Measurements from ENCODE around the gene ATP8A2.

ATP8A2 gene

DNA sequence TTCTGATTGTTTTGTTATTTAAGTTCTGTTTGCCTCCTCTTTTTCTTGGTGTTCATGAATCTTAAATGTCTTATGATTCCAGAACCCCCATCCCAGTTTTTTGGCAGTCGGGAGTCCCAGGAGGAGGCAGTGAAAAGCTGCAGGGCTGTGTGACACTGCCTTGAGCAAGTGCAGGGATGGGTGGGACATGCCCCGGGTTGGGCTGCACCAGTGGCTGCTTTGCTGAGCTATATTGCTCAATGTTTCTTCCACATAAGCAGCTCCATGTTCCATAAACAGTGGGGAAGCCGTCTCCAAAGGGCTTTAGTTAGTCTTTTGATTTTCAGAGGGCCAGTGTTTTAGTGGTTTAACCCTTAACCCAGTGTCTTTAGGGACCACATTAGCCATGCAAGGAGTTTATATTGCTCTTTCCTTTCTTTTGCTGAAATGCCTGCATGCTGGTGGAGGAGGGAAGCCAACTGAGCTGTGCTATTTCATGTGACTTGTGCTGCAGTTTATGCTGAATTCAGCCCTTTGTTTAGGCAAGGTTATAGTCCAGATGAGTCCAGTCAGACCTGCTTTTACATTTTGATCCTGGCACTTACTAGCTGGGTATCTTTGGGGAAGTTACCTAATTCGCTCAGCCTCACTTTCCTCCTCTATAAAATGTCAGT, 13.1 kb downstream of the ATP8A2 start:
- no peak for DNase-seq (ENCODE audit: low spot score)

DNA sequence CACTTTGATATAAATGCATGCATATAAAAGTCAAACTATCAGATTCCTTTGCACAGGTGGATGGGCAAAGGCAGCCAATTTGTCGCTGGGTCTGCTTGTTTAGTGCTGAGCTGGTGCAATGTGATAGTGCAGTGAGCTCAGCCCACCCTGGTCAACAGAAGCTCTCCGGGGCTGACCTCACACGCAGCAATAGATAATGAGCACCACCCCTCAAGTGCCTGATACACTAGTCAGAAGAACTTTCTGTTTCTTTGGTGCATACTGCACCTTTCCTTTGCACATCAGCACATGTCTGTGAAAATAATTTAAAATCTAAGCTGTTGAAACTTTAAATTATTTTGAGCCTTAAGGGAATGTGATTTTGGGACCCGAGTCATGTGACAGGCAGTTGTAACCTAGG, 20.2 kb downstream of the ATP8A2 start:
- DNase-seq (ENCODE audit: low spot score), result no peak

DNA sequence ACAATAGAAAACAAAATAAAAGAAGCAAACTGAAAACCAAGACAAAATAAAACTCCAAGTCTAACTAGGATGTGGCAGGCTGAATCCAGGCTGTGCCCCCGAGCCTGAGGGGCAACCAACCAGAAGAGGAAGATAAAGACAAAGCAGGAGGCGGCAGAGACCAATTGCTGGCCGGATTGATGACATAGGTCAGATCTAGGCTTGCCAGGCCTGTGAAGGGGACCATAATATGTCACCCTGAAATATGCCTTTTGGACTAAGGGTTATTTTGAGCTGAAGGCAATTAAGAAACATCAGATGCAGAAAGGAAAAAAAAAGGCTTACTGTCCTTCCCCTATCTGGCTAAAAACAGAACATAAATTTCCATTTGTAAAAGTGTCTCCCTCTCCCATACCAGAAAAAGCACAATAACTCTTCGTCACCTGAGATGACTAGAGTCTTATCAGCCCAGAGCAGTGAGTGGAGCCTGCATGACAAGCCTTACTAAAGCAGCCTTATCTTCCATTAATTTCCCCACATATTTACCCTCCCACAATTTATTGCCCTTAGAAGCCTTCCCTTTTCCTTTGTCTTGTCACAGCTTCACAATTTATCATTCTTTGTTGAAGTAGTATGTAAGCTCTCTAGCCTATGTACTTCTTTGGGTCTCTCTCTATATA, 22.8 kb downstream of the ATP8A2 start:
- DNase-seq (ENCODE audit: low spot score), result no peak

DNA sequence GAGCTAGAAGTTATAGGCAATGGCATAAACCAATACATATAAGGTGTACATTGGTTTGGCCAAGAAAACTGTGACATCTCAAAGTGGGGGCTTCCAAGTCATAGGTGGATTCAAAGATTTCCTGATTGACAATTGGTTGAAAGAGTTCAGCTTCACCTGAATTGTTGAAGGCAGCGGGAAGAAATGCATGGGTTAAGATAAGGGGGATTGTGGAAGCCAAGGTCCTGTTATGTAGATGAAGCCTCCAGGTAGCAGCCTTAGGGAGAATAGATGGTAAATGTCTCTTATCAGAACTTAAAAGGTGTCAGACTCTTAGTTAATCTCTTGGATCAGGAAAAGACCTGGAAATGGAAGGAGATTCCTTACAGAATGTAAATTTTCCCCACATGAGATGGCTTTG, 26.0 kb downstream of the ATP8A2 start:
- no peak for DNase-seq (ENCODE audit: low spot score)

DNA sequence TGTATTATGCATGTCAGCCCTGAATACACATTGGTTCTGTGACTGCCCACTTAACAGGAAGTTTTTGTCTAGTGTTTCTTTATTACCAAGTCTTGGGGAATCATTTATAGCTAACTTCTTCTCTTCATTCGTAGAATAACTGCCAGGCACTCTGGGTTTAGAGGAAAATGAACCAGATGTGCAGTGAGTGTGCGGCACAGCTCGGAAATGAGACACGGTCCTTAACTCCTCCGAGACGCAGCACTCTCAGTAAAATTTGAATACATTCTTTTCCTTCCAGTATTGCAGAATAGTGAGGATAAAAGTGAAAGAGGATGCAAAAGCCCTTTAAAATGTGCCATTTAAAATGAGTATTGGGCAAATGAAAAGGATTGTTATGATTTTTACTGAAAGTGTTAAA, 29.2 kb downstream of the ATP8A2 start:
- no peak for DNase-seq (ENCODE audit: low spot score)

DNA sequence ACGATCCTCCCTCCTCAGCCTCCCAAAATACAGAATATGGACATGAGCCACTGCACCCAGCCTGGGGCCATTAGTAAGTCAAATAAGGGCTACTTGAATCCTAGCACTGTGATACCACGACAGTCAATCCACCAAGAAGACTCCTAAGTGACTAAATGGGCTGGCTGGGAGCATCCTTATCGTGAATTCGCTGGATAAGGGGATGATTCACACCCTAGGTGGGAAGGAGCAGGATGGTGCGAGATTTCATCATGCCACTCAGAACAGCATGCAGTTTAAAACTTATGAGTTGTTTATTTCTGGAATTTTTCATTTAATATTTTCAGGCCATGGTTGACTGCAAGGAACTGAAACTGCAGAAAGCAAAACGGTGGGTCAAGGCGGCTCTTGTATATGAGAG, 30.2 kb downstream of the ATP8A2 start:
- DNase-seq (ENCODE audit: low spot score), result no peak

DNA sequence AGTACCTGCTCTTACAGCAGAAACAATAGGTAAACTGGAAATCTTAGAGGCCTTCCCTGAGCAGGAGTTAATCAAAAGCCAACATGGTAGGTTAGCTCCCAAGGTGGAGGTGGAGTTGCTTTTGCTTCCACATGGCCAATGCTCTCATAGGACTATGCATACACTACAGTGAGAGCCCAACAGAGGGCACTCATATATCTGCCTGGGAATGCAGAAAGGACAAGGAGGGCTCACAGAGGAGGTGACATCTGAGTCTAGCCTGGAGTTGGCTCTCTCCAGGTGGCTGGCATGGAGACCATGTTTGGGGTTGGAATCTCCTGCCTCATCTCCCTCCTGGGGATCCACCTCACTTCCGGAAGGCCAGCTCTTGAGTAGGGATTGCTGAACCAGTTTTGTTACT, 34.6 kb downstream of the ATP8A2 start:
- no peak for DNase-seq (ENCODE audit: low spot score)

DNA sequence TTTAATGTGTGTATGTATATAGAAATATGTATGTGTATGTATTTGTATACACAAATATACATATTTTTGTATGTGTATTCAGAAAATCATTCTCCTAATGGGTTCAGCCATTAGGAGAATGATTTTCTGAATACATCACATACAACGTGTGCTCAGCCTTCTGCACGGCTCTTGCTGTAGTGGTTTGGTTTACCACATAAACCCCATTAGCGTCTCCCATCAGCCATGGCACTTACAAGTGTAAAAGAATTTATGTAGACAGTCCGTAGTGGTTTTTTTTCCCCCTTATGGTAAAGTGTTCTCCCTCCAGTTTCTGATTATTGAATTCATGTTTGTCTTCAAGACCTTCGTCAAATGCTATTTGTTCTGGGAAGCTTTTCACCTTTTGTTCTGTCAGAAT, 38.2 kb downstream of the ATP8A2 start:
- DNase-seq (ENCODE audit: low spot score), result no peak

DNA sequence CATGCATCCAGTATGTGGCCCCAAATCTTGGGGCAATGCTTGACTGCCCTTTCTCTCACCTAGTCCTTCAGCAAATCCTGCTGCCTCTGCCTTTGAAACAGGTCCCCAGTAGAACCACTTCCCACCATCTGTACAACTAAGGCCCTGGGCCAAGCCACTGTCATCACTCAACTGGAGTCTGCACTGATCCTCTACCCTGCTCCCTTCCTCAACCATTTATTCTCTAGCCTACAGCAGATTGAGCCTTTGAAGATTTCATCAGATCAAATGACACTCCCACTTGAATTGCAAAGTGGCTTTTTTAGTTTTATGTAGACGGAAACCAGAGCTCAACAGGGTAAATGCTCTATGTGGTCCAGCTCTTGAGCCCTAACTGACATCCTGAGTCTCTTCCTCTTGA, 43.5 kb downstream of the ATP8A2 start:
- DNase-seq (ENCODE audit: low spot score), result no peak

DNA sequence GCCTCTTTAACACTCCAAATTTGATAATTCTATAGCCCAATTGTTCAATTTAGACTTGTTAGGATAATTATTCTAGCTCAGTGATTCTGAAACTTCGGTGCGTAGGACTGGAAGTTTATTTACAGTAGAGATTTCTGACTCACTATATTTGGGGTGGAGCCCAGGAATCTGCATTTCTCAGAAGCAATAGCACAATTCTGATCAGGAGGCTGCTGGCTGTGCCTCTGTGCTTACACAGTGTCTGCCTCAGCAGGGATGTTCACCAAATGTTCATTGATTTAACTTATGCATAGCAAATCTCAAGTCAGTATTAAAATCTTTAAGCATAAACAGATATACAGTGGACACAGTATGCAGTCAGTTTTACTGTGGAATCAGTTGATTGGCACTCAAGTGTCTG, 45.8 kb downstream of the ATP8A2 start:
- DNase-seq (ENCODE audit: low spot score), result no peak

DNA sequence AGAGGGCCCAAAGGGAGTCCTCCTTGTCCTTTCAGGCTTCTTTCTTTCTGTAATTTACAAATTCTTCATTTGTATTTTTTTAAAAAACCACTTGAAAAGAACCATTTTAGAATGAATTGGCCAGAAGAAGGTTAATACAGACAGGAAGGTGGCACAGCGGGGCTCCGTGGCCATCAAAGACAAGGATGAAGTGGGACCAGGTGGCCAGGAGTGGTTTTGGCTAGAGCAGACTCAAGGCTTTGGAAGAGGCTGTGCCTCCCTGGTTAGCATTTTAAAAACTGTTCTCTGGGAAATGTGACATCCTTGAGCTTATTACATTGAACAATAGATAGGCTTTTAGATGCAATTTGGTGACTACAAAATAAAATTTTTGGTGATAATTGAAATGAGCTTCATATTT, 48.4 kb downstream of the ATP8A2 start:
- DNase-seq (ENCODE audit: low spot score), result no peak

DNA sequence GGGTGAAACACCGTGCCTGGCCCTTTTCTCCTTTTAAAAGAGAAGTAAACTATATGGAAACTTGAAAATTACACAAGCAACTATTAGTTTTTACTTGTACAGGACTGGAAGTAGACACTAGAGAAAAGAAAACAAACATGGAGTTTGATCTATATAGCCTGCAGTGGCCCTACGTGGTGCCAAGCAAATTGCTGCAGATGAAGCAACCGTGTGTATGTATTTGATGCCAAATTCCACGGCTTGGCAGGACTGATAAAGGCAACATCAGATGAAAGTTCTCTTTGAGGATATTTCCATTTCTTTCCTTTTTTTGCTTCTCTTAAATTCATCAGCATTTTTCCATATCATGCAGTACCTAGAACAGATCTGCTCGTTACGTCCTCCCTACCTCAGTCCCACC, 49.8 kb downstream of the ATP8A2 start:
- no peak for DNase-seq (ENCODE audit: low spot score)

DNA sequence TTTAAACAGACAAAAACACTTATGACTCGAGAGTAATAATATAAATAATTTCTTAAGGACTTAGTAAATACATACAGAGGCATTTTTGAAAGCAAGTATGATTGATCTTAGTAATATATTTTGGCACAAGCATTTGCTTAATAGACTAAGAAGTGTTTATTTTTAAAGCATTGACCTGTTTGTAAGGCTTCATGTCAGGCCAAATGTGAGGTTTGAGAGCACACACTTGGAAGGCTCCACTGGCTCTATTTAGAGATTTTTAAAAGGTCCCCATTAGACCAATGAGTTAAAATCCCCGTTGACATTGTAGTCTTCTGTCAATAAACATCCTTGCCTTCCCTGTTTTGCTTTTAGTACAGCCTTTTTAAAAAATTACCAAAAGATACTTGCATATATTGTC, 50.4 kb downstream of the ATP8A2 start:
- no peak for DNase-seq (ENCODE audit: low spot score)

DNA sequence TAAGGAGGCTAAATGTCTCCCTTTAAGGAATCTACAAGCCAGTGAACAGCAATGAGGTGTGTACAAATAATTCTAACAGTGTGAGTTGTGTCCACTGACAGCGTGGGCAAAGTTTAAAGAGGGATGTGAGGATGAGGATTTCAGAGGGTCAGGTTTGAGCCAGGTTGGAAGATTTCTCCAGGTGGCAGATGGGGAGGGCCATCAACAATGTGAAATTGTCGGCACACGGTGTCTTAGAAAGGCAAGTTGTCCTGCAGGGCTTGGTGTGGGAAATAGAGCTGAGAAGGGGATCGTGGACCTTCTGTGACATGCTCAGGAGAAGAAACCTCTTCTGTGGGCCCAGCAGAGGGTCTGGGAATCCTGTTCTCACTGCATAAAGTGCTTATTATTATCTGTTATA, 52.1 kb downstream of the ATP8A2 start:
- no peak for DNase-seq (ENCODE audit: low spot score)

DNA sequence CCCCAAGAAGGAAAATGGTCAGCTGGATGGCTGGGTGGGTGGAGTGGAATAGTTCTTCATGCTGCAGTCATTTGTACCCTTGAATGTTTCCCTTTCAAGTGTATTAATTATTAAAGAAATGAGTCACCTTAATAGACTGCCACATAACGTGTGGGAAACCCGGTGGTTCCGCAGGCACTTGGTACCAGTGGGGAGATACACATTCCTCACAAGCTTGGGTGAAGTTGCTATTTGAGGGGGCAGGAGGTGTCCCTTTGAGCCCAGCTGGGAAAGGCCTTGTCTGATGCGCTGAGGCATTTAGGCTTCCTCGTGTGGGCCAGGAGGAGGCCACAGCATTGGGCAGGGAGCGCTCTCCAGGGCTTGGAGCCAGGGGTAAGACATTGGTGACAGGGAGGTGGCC, 57.7 kb downstream of the ATP8A2 start:
- DNase-seq (ENCODE audit: low spot score), result no peak

DNA sequence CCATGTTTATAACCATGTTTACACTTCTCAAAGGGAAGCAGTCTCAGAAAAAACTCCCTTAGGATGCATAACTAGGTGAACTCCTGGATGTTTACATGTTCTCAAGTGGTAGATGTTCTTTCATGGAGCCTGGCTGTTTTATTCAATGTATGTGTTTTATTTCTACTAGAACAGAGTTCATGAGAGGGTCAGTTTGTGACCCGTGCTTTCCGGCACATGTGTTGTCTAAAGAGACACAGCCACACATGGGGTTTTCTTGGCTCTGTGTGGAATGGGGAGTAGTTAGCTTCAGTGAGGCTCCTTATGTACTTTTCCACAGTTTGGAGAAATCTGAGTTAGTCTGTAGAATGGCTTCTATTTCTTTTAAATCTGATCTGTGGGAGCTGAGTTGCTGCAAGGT, 60.9 kb downstream of the ATP8A2 start:
- DNase-seq (ENCODE audit: low spot score), result no peak

DNA sequence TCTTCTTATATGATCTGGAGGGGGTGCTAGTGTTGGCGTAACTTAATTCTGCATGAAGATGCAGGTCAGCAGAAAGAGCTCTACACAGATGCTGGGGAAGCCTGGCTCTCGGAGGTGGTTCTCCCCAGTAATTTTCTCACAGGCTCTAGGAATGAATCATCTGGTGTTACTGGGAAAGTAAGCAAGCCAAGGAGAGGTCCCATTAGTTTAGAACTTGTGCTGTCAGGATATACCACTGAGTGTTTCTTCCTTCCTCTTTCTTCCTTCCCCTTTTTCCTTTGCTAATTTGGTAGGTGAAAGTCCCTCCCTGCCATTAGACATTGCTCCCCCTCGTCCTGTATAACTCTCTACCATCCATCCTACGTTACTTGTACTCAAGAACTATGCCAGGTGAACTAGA, 68.3 kb downstream of the ATP8A2 start:
- DNase-seq (ENCODE audit: low spot score), result no peak

DNA sequence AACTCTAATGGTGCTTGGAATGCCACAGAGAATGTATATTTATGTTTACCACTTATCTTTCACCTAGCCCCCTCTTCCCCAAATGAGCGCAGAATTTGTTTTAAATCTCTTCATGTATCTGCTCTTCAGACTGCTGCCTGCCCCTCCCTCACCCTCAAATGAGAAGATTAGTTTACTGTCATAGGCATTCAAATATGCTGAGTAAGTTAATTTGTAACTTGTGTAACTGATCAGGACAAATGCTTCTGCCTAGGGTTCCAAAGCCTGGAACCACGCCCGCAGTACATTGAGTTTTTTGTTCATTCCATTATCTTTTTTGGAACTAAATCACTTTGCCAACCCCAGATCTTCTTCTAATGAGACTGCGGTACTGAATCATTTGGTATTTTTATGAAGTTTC, 74.5 kb downstream of the ATP8A2 start:
- no peak for DNase-seq (ENCODE audit: low spot score)

DNA sequence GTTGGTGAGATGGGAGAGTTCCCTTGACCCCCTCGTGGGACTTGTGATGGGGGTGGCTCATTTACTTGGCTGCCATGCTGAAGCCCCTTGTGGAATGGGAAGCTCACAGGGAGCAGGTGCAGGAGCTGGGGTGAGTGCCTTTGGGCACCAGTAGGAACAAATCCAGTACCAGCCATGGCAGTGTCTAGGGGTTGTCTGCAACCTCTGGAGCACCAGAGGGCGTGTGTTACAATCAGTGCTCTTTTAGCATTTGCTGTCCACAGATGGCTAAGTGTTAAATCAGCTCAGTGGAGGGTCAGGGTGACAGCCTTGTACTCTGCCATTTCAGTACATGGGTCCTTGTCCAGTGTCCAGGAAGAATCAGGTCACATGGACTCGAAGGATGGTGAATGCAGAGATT, 75.6 kb downstream of the ATP8A2 start:
- DNase-seq (ENCODE audit: low spot score), result no peak

DNA sequence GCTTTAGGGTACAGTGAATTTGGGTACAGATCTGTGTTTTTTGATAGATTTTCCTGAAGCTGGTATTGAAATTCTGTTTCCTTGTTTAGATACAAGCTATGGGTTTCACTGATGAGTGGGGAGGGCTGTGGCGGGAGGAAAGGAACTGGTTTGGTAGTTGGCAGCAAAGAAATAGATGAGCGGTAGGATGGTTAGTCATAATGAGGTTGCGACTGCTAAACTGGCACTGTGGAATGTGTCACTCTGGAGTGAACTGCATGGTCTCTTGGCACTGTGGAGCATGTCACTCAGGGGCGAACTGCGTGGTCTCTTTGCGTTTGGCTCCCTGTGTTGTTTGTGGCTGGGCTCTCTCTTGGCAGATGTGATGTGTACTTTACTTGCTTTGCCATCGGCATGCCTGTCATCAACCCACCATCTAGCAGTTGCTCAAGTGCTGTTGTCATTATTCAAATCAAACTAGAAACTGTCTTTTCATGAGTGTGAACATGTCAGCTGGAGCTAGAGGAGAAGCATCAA, 82.1 kb downstream of the ATP8A2 start:
- no peak for DNase-seq (ENCODE audit: low spot score)

DNA sequence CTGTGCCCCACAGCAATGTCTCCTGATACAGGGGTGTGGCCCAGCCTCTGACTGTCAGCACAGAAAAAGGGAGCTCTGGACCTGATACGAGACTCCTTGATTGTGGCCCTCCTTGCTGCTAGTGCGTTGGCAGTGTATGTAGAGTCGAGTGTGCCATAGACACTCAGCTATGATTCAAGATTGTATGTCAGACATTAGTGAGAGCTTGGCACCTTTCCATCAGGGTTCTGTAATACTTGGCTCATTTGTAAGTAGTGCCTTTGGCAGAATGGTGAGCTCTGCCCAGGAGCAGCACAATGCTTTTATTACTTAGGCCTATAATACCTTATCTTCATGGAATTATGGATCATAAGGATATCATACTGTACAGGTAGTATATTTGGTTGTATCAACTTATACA, 83.4 kb downstream of the ATP8A2 start:
- DNase-seq (ENCODE audit: low spot score), result no peak

DNA sequence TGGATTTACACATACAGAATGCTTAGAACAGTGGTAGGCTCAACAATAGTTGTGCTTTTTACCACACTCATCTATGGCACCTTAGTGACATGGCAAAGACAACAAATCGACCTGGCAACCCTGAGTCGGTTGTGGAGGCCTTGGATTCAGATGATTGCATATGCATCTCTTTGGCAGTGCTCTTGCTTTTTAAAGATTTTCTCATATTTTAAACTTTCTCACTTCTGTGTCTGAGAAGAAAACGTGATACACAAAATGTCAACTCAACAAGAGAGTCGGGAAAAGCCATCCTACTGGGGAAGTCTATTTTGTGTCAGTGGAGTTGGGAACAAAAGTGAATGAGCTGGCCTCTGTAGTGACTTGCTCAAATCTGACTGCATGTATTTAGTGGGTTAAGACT, 85.8 kb downstream of the ATP8A2 start:
- DNase-seq (ENCODE audit: low spot score), result no peak

DNA sequence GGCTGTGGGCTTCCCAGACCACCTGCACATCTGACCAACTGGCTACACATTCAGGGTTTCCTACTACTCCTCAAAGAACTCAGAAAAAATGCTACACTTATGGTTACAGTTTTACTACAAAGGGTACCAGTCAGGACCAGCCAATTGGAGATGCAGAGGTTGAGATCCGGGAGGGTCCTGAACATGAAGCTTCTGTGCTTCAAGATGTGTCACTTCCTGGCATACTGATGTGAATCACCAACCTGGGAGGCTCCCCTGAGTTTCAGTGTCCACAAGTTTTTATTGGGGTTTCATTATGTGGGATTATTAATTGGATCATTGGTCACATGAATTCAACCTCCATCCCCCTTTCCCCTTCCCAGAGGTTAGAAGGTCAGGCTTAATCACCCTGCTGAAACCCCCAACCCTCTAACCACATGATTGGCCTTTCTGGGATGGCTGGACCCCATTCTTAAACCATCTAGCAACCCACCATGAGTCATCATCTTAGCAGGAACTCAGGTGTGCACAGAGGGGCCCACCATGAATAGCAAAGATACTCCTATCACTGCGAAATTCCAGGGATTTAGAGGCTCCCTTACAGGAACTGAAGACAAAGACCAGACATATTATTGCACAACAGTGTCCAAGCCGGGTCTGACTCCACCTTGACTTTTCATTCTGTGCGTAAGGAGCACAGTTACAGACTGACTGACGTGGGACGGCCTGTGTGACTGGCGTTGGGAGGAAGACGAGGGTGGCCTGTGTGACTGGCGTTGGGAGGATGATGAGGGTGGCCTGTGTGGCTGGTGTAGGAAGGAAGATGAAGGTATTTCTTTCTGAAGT, 90.7 kb downstream of the ATP8A2 start:
- no peak for DNase-seq (ENCODE audit: low spot score)

All from pons (tissue), 1 donor.